ENCODE data around the gene ZNF740. TPM values are rescaled to one million over a fixed set of nuclear protein-coding genes. Genes with fewer than 3 reads are reported as not detected.

Gene ZNF740
- total and polyA plus RNA-seq, 10 of the 15 experiments (the other 5 are each of a cell fraction or from before 2014, with no cell fraction given): 1.4 to 33.6 (median 11.3) TPM

DNA sequence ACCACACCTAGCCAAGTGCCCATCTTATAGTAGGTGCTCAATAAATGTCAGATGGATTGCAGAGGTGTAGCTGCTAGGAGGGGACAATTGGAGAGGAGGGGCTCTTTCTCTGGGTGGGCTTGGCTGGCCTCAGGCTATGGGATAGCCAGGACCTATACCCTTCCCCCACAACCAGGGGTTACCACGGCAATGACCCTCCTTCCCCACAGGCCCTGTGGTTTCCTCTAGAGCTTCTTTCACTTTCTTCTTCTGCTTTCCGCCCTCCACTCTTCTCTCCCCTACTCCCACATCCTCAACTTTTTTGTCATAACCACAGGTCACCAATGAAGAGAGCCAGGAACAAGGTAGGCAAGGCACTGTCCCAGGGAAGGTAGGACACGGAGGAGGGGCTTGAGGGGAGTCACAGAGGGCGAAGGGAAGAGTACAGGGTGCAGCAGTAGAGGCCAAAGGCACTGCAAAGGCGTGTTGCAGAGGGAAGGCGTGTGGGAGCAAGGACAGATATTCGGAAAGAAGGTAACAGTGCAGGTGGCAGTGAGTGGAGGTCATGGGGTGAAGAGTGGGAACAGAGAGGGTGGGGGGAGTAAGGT lies 28.4 kb downstream of the ZNF740 start (continued):
- TF ChIP-seq, protein P1, sequence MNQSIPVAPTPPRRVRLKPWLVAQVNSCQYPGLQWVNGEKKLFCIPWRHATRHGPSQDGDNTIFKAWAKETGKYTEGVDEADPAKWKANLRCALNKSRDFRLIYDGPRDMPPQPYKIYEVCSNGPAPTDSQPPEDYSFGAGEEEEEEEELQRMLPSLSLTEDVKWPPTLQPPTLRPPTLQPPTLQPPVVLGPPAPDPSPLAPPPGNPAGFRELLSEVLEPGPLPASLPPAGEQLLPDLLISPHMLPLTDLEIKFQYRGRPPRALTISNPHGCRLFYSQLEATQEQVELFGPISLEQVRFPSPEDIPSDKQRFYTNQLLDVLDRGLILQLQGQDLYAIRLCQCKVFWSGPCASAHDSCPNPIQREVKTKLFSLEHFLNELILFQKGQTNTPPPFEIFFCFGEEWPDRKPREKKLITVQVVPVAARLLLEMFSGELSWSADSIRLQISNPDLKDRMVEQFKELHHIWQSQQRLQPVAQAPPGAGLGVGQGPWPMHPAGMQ (IDR thresholded peaks at IDR 0.05; ENCODE audit: borderline replicate concordance): no peak
- TF ChIP-seq, protein P2, sequence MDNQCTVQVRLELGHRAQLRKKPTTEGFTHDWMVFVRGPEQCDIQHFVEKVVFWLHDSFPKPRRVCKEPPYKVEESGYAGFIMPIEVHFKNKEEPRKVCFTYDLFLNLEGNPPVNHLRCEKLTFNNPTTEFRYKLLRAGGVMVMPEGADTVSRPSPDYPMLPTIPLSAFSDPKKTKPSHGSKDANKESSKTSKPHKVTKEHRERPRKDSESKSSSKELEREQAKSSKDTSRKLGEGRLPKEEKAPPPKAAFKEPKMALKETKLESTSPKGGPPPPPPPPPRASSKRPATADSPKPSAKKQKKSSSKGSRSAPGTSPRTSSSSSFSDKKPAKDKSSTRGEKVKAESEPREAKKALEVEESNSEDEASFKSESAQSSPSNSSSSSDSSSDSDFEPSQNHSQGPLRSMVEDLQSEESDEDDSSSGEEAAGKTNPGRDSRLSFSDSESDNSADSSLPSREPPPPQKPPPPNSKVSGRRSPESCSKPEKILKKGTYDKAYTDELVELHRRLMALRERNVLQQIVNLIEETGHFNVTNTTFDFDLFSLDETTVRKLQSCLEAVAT (IDR thresholded peaks at IDR 0.05): peak; percentile 85
- no peak for TF ChIP-seq NRF1 (conservative IDR thresholded peaks at IDR 0.05; ENCODE audit: low read depth, low read length)
- TF ChIP-seq SIN3A (IDR thresholded peaks at IDR 0.05; ENCODE audit: low read depth, low read length): no peak
- no peak for TF ChIP-seq FOXM1 (IDR thresholded peaks at IDR 0.05; ENCODE audit: low read depth, low read length)
- no peak for TF ChIP-seq MTA3 (IDR thresholded peaks at IDR 0.05; ENCODE audit: borderline replicate concordance, low read length)
- no peak for TF ChIP-seq ZNF24 (IDR thresholded peaks at IDR 0.05)
- no peak for TF ChIP-seq TCF7 (IDR thresholded peaks at IDR 0.05; ENCODE audit: borderline replicate concordance)
- TF ChIP-seq RAD21 (IDR thresholded peaks at IDR 0.05; ENCODE audit: insufficient read depth, low read depth, low read length): 0 out of 2 replicates have a peak, but pooled peaks have one; percentile 4
- TF ChIP-seq LARP7 (IDR thresholded peaks at IDR 0.05): no peak; the same call in 1 of the 2 replicates
- no peak for TF ChIP-seq POU2F2 (IDR thresholded peaks at IDR 0.05; ENCODE audit: borderline replicate concordance, low read depth, low read length)
- peak; percentile 87 for TF ChIP-seq DPF2 (IDR thresholded peaks at IDR 0.05)
- TF ChIP-seq, protein P3, sequence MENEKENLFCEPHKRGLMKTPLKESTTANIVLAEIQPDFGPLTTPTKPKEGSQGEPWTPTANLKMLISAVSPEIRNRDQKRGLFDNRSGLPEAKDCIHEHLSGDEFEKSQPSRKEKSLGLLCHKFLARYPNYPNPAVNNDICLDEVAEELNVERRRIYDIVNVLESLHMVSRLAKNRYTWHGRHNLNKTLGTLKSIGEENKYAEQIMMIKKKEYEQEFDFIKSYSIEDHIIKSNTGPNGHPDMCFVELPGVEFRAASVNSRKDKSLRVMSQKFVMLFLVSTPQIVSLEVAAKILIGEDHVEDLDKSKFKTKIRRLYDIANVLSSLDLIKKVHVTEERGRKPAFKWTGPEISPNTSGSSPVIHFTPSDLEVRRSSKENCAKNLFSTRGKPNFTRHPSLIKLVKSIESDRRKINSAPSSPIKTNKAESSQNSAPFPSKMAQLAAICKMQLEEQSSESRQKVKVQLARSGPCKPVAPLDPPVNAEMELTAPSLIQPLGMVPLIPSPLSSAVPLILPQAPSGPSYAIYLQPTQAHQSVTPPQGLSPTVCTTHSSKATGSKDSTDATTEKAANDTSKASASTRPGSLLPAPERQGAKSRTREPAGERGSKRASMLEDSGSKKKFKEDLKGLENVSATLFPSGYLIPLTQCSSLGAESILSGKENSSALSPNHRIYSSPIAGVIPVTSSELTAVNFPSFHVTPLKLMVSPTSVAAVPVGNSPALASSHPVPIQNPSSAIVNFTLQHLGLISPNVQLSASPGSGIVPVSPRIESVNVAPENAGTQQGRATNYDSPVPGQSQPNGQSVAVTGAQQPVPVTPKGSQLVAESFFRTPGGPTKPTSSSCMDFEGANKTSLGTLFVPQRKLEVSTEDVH (IDR thresholded peaks at IDR 0.05; ENCODE audit: low read depth, partially characterized antibody): no peak
- no peak for TF ChIP-seq SREBF2 (IDR thresholded peaks at IDR 0.05; ENCODE audit: low read length)
- TF ChIP-seq STAT1 (conservative IDR thresholded peaks at IDR 0.05): no peak
- no peak for TF ChIP-seq NR2C2 (IDR thresholded peaks at IDR 0.05; ENCODE audit: borderline replicate concordance, control insufficient read depth, insufficient read length, low read depth)
- TF ChIP-seq EP300 (IDR thresholded peaks at IDR 0.05; ENCODE audit: borderline replicate concordance in 1 of 2, control insufficient read depth in 1 of 2, low read depth in 2 of 2, low read length in 2 of 2): peak; percentile 47 to 69; a peak in 3 of 4 replicates
- TF ChIP-seq CREM (IDR thresholded peaks at IDR 0.05; ENCODE audit: low read depth): peak; percentile 26; the same call in 1 of the 2 replicates
- TF ChIP-seq KAT2A (conservative IDR thresholded peaks at IDR 0.05; ENCODE audit: control insufficient read depth, low read depth, low read length): no peak
- TF ChIP-seq, protein P4, sequence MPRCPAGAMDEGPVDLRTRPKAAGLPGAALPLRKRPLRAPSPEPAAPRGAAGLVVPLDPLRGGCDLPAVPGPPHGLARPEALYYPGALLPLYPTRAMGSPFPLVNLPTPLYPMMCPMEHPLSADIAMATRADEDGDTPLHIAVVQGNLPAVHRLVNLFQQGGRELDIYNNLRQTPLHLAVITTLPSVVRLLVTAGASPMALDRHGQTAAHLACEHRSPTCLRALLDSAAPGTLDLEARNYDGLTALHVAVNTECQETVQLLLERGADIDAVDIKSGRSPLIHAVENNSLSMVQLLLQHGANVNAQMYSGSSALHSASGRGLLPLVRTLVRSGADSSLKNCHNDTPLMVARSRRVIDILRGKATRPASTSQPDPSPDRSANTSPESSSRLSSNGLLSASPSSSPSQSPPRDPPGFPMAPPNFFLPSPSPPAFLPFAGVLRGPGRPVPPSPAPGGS (IDR thresholded peaks at IDR 0.05; ENCODE audit: borderline replicate concordance, insufficient read depth, low read depth, low read length, poor library complexity, severe bottlenecking): no peak
- TF ChIP-seq MEF2A (IDR thresholded peaks at IDR 0.05; ENCODE audit: insufficient read depth, low read depth, low read length): peak; percentile 60; the same call in 1 of the 2 replicates

Data from GM12878 (cell line).